Measurements from ENCODE around the gene RERE. TPM values are rescaled to one million over a fixed set of nuclear protein-coding genes. Genes with fewer than 3 reads are reported as not detected.

RERE gene
- total RNA-seq, 2 experiments from 2014 or later, result 45.8 to 57.1 TPM

GRCh38 chr1:8471451-8471850 is 346.0 kb downstream of the RERE start:
- ATAC-seq (no peak), DNase-seq (no peak)
- CTCF ChIA-PET, result interaction anchor here (1.3 kb wide), 1 partner anchor 51 kb away, joined by 5 read pairs; no protein-coding TSS in a partner anchor
- H3K4me1 Mint-ChIP-seq (ENCODE audit: low read depth), result peaks cover 42% of the 10 kb centered on the region
- H3K27ac Mint-ChIP-seq, result no peak overlapping the region
- no peaks in the 10 kb centered on the region for H3K27me3 Mint-ChIP-seq
- intact Hi-C loops (cut with micrococcal nuclease), result loop anchor here (10.0 kb wide), 1 partner anchor 47 kb away; no protein-coding TSS in a partner anchor
- H3K36me3 Mint-ChIP-seq (ENCODE audit: low read depth), result no peaks in the 10 kb centered on the region
- H3K4me3 Mint-ChIP-seq, result no peak overlapping the region
- H3K9me3 Mint-ChIP-seq, result no peaks in the 10 kb centered on the region
- POLR2A ChIA-PET, result interaction anchor here (1.4 to 1.5 kb wide), 2 partner anchors 10 to 54 kb away, joined by 3 to 5 read pairs; no protein-coding TSS in a partner anchor
- no peak for TF ChIP-seq CTCF (IDR thresholded peaks at IDR 0.05)

- POLR2A ChIA-PET, result interaction anchor here (1.0 to 1.1 kb wide), 2 partner anchors 17 to 44 kb away, joined by 3 read pairs; no protein-coding TSS in a partner anchor
- H3K27me3 Mint-ChIP-seq, result no peaks in the 10 kb centered on the region
- CTCF ChIA-PET, result interaction anchor here (1.0 to 1.2 kb wide), 3 partner anchors 8 to 380 kb away, joined by 3 to 5 read pairs (median 3); no protein-coding TSS in a partner anchor
- H3K4me1 Mint-ChIP-seq (ENCODE audit: low read depth), result peaks cover 32% of the 10 kb centered on the region
- ATAC-seq (no peak), DNase-seq (no peak)
- no peaks in the 10 kb centered on the region for H3K9me3 Mint-ChIP-seq
- TF ChIP-seq CTCF (IDR thresholded peaks at IDR 0.05), result no peak
- intact Hi-C loops (cut with micrococcal nuclease), result no loop called here
- no peak overlapping the region for H3K4me3 Mint-ChIP-seq
- H3K36me3 Mint-ChIP-seq (ENCODE audit: low read depth), result no peaks in the 10 kb centered on the region
- H3K27ac Mint-ChIP-seq, result no peak overlapping the region
These were observed 348.7 kb downstream of the RERE start for GRCh38 chr1:8468751-8469150.

GRCh38 chr1:8467308-8467707 is 350.1 kb downstream of the RERE start:
- no peak for DNase-seq
- no peak for TF ChIP-seq CTCF (IDR thresholded peaks at IDR 0.05)
- Mint-ChIP-seq H3K27ac (no peak overlapping the region), H3K9me3 (no peaks in the 10 kb centered on the region), H3K27me3 (no peaks in the 10 kb centered on the region), H3K4me1 (ENCODE audit: low read depth) (peaks cover 30% of the 10 kb centered on the region), H3K4me3 (no peak overlapping the region), H3K36me3 (ENCODE audit: low read depth) (peaks cover 2% of the 10 kb centered on the region)
- intact Hi-C loops (cut with micrococcal nuclease), result no loop called here
- POLR2A ChIA-PET, result no interaction called here
- CTCF ChIA-PET, result interaction anchor here (0.7 kb wide), 1 partner anchor 14 kb away, joined by 3 read pairs; no protein-coding TSS in a partner anchor
- no peak for ATAC-seq

GRCh38 chr1:8465692-8466091 is 351.7 kb downstream of the RERE start:
- peaks cover 7% of the 10 kb centered on the region for H3K36me3 Mint-ChIP-seq (ENCODE audit: low read depth)
- TF ChIP-seq CTCF (IDR thresholded peaks at IDR 0.05), result no peak
- H3K27ac Mint-ChIP-seq, result no peak overlapping the region
- no peak overlapping the region for H3K4me3 Mint-ChIP-seq
- ChIA-PET POLR2A (interaction anchor here (0.6 kb wide), 1 partner anchor 509 kb away, joined by 5 read pairs; no protein-coding TSS in a partner anchor), CTCF (interaction anchor here (0.9 to 1.9 kb wide), 5 partner anchors 16 to 383 kb away, joined by 3 to 4 read pairs (median 4); no protein-coding TSS in a partner anchor)
- peaks cover 29% of the 10 kb centered on the region for H3K4me1 Mint-ChIP-seq (ENCODE audit: low read depth)
- no peaks in the 10 kb centered on the region for H3K27me3 Mint-ChIP-seq
- H3K9me3 Mint-ChIP-seq, result no peaks in the 10 kb centered on the region
- intact Hi-C loops (cut with micrococcal nuclease), result no loop called here
- no peak for DNase-seq
- ATAC-seq, result no peak

- no peak for DNase-seq
- H3K9me3 Mint-ChIP-seq, result no peaks in the 10 kb centered on the region
- H3K4me1 Mint-ChIP-seq (ENCODE audit: low read depth), result peaks cover 29% of the 10 kb centered on the region
- no peaks in the 10 kb centered on the region for H3K27me3 Mint-ChIP-seq
- H3K27ac Mint-ChIP-seq, result no peak overlapping the region
- ChIA-PET CTCF (interaction anchor here (0.9 to 1.9 kb wide), 4 partner anchors 56 to 384 kb away, joined by 3 to 4 read pairs (median 4); no protein-coding TSS in a partner anchor), POLR2A (no interaction called here)
- H3K36me3 Mint-ChIP-seq (ENCODE audit: low read depth), result peaks cover 7% of the 10 kb centered on the region
- no peak overlapping the region for H3K4me3 Mint-ChIP-seq
- intact Hi-C loops (cut with micrococcal nuclease), result no loop called here
- no peak for TF ChIP-seq CTCF (IDR thresholded peaks at IDR 0.05)
- ATAC-seq, result no peak
These were observed 352.4 kb downstream of the RERE start for GRCh38 chr1:8465013-8465412.
